MM.1S (cell line): ENCODE results near the gene CFAP58.

Experiments
- DNase-seq: peaks from one replicate; pipeline ENCODE4 v3.0.0-alpha.2; 2015
- H2AFZ ChIP-seq: fragments of 300-600 bp; sonication (generic); 2 replicates; pipeline ENCODE4 v1.6.0; 2016; ENCODE audit warnings: antibody characterized with exemption, low read length
- H3F3A ChIP-seq: fragments of 300-600 bp; sonication (generic); 2 replicates; pipeline ENCODE4 v1.6.1; 2016; ENCODE audit warnings: mild to moderate bottlenecking, antibody characterized with exemption, low read length, moderate library complexity, mixed read lengths; ENCODE audit not compliant: insufficient read depth
- H3K27ac ChIP-seq: fragments of 300-600 bp; sonication (generic); 2 replicates; pipeline ENCODE4 v1.5.1; 2016; ENCODE audit warnings: mild to moderate bottlenecking, low read length
- H3K27me3 ChIP-seq: fragments of 300-600 bp; sonication (generic); replicated peaks from 2 replicates; pipeline ENCODE4 v1.6.0; 2016; ENCODE audit warnings: low read length; ENCODE audit not compliant: insufficient read depth
- H3K36me3 ChIP-seq: fragments of 300-600 bp; sonication (generic); replicated peaks from 2 replicates; pipeline ENCODE4 v1.6.1; 2016; ENCODE audit warnings: mild to moderate bottlenecking, low read length, mixed read lengths; ENCODE audit not compliant: insufficient read depth
- H3K4me1 ChIP-seq: fragments of 300-600 bp; sonication (generic); 2 replicates; pipeline ENCODE4 v1.6.1; 2016; ENCODE audit warnings: low read length, mixed read lengths
- H3K4me2 ChIP-seq: fragments of 300-600 bp; sonication (generic); 2 replicates; pipeline ENCODE4 v1.6.0; 2016; ENCODE audit warnings: low read depth, low read length
- H3K4me3 ChIP-seq: fragments of 300-600 bp; sonication (generic); 2 replicates; pipeline ENCODE4 v1.5.1; 2016; ENCODE audit warnings: low read length, mixed read lengths
- H3K79me2 ChIP-seq: fragments of 300-600 bp; sonication (generic); 2 replicates; pipeline ENCODE4 v1.6.1; 2016; ENCODE audit warnings: mixed run types, low read length, mixed read lengths
- H3K9ac ChIP-seq: fragments of 300-600 bp; sonication (generic); 2 replicates; pipeline ENCODE4 v1.6.1; 2016; ENCODE audit warnings: low read length, mixed read lengths
- H3K9me2 ChIP-seq: fragments of 300-600 bp; sonication (generic); replicated peaks from 2 replicates; pipeline ENCODE4 v1.6.1; 2016; ENCODE audit warnings: mild to moderate bottlenecking, low read length, mixed read lengths; ENCODE audit not compliant: insufficient read depth
- H3K9me3 ChIP-seq: fragments of 300-600 bp; sonication (generic); replicated peaks from 2 replicates; pipeline ENCODE4 v1.6.1; 2016; ENCODE audit warnings: mild to moderate bottlenecking, low read length, mixed read lengths; ENCODE audit not compliant: insufficient read depth
- H4K20me1 ChIP-seq: fragments of 300-600 bp; sonication (generic); 2 replicates; pipeline ENCODE4 v1.6.1; 2016; ENCODE audit warnings: mild to moderate bottlenecking, low read length, moderate library complexity, mixed read lengths; ENCODE audit not compliant: insufficient read depth
- EZH2 ChIP-seq: fragments of 300-600 bp; sonication (generic); optimal IDR thresholded peaks from 2 replicates; pipeline ENCODE3; 2017; ENCODE audit warnings: low read depth, mild to moderate bottlenecking, antibody characterized with exemption, low read length, mixed read lengths
- EZH2phosphoT487 ChIP-seq: fragments of 300-600 bp; sonication (generic); IDR thresholded peaks from 2 replicates; pipeline ENCODE4 v1.6.1; 2018; ENCODE audit warnings: antibody characterized with exemption, low read length
- TF ChIP-seq, protein P1 (sequence below): fragments of 300-600 bp; sonication (generic); IDR thresholded peaks from 2 replicates; pipeline ENCODE4 v1.5.1; 2016; ENCODE audit warnings: antibody characterized with exemption, low read length, mixed read lengths

The CFAP58 gene

DNA sequence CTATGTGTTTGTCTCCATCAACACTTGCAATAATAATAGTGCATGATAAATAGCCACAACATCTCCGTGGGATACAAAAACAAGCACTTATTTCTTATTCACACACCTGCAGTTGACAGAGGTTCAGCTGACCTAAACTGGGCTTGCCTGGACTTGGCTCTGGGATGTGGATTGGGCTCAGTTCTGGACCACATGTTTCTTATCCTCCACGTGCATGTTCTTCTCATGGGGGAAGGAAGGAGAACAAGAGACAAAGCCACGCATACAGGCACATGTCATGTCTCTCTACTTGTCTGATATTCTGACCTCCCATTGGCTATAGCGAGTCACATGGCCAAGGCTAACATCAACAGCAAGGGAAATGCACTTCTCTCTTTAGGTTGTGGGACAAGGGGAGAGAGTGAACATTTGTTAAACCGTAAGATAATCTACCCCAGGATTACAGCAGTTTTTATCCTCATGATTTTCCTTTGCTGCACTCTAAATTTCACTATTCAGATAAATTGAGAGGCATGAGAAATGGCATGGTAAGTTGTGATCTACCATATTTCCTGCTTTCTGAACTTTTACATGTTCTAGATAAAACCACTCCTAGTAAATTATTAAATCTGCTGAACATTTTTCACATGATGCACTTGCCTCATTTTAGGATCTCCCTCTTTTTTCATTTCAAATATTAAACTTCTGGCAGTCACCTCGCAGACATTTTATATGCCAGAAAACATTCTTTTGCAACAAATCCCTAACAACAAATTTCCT, 33.7 kb downstream of the CFAP58 start:
- no peaks in the 10 kb centered on the region for H3K36me3 ChIP-seq
- H3K4me2 ChIP-seq, result no peak overlapping the region
- H3K27ac ChIP-seq, result no peak overlapping the region
- no peaks in the 10 kb centered on the region for H3K27me3 ChIP-seq
- H3K9me3 ChIP-seq, result no peaks in the 10 kb centered on the region
- no peaks in the 10 kb centered on the region for H3K9me2 ChIP-seq
- peaks cover 20% of the 10 kb centered on the region for H3K4me1 ChIP-seq
- peak; percentile 21 for DNase-seq
- H3F3A ChIP-seq, result no peaks in the 10 kb centered on the region
- no peaks in the 10 kb centered on the region for H4K20me1 ChIP-seq
- H3K9ac ChIP-seq, result no peak overlapping the region
- H2AFZ ChIP-seq, result peak overlapping the region; percentile 42; the same call in 1 of the 2 replicates
- no peaks in the 10 kb centered on the region for H3K79me2 ChIP-seq
- TF ChIP-seq EZH2phosphoT487, result no peak
- TF ChIP-seq, protein P1, sequence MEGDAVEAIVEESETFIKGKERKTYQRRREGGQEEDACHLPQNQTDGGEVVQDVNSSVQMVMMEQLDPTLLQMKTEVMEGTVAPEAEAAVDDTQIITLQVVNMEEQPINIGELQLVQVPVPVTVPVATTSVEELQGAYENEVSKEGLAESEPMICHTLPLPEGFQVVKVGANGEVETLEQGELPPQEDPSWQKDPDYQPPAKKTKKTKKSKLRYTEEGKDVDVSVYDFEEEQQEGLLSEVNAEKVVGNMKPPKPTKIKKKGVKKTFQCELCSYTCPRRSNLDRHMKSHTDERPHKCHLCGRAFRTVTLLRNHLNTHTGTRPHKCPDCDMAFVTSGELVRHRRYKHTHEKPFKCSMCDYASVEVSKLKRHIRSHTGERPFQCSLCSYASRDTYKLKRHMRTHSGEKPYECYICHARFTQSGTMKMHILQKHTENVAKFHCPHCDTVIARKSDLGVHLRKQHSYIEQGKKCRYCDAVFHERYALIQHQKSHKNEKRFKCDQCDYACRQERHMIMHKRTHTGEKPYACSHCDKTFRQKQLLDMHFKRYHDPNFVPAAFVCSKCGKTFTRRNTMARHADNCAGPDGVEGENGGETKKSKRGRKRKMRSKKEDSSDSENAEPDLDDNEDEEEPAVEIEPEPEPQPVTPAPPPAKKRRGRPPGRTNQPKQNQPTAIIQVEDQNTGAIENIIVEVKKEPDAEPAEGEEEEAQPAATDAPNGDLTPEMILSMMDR, result no peak
- TF ChIP-seq EZH2, result no peak
- no peak overlapping the region for H3K4me3 ChIP-seq

DNA sequence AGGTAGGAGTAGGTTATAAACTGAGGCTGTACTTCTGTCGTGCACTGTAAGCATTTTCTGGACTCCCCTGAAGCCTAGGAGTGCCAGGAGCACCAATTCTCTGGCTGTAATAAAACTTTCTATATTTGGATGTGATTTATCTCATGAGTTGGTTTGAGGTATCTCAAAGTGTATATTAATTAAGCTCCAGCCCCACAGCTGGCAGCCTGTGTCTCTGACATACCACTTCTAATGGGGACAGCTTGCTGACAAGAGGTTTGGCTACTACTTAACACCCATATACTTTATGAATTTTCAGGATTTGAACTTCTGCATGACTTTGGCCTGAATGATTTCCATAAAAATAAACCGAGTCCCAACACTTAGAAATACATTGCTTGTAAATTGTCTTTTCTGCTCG, 35.2 kb downstream of the CFAP58 start:
- no peak for DNase-seq
- no peak overlapping the region; the same call in 1 of the 2 replicates for H3K9ac ChIP-seq
- H2AFZ ChIP-seq, result peak overlapping the region; percentile 47; the same call in 1 of the 2 replicates
- H3K9me2 ChIP-seq, result no peaks in the 10 kb centered on the region
- peak overlapping the region; percentile 35 for H3K4me3 ChIP-seq
- peaks cover 20% of the 10 kb centered on the region for H3K4me1 ChIP-seq
- TF ChIP-seq, protein P1, result no peak
- TF ChIP-seq EZH2phosphoT487, result no peak
- TF ChIP-seq EZH2, result no peak
- no peaks in the 10 kb centered on the region for H3K9me3 ChIP-seq
- H3K36me3 ChIP-seq, result no peaks in the 10 kb centered on the region
- H3K4me2 ChIP-seq, result peak overlapping the region; percentile 51
- H4K20me1 ChIP-seq, result no peaks in the 10 kb centered on the region
- no peaks in the 10 kb centered on the region for H3K79me2 ChIP-seq
- no peaks in the 10 kb centered on the region for H3F3A ChIP-seq
- no peaks in the 10 kb centered on the region for H3K27me3 ChIP-seq
- H3K27ac ChIP-seq, result peak overlapping the region; percentile 29; the same call in 1 of the 2 replicates

DNA sequence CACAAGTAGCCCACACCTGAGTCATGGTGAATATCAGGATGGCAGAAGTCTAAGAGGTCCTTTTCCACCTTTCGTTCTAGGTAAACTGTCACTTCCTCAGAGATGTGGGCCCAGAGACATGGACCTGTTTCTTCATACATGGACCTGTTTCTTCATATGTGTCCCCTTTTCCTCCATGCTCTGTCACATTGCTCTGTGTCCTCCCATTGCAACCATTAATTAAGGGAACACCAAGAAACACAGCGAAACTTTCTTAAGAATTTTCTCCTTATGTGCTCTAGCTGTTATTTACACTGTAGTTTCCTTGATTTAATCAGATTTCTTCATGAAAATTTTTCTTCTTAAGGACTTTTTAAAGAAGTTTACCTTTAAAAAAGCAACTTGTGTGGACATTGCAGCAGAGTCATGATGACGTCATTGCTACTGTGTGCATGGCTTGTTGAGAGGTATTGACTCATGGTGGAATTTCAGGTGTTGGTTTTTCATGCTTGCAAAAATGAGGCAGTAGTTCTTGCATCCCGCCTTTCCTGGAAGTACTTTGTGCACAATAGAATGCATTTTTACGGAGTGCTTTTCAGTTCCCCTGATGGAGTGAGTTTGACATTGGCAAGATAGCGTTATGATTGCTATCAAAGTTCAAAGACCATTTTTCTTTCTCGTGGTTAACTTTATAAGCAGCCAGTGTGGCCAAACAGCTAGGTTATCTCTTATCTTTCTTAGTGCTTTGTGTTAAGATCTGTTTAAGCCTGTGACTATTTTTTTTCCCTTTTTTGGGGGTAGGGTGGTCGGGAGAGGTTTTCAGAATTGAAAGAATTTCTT, 37.7 kb downstream of the CFAP58 start:
- TF ChIP-seq EZH2 (no peak), EZH2phosphoT487 (no peak)
- TF ChIP-seq, protein P1, result no peak
- no peak overlapping the region for H3K4me3 ChIP-seq
- no peak overlapping the region for H3K27ac ChIP-seq
- H3K4me1 ChIP-seq, result peaks cover 20% of the 10 kb centered on the region
- H3K27me3 ChIP-seq, result no peaks in the 10 kb centered on the region
- H4K20me1 ChIP-seq, result no peaks in the 10 kb centered on the region
- no peaks in the 10 kb centered on the region for H3F3A ChIP-seq
- no peaks in the 10 kb centered on the region for H3K9me2 ChIP-seq
- no peak overlapping the region for H3K4me2 ChIP-seq
- no peaks in the 10 kb centered on the region for H3K9me3 ChIP-seq
- no peak for DNase-seq
- H3K36me3 ChIP-seq, result no peaks in the 10 kb centered on the region
- no peaks in the 10 kb centered on the region for H3K79me2 ChIP-seq
- no peak overlapping the region for H2AFZ ChIP-seq
- no peak overlapping the region for H3K9ac ChIP-seq
